HFFc6 (cell line): ENCODE results near the gene ATG4D. TPM values are rescaled to one million over a fixed set of nuclear protein-coding genes. Genes with fewer than 3 reads are reported as not detected.
A peak's percentile ranks its signal among the peaks of the same experiment; 100 is the strongest.

Experiments
- DNase-seq: peaks from one replicate; pipeline ENCODE4 v3.0.0-alpha.2; 2018
- H3K27ac Mint-ChIP-seq: 2 replicates; pipeline ENCODE4 v1.8.0; 2020; ENCODE audit warnings: mild to moderate bottlenecking, mixed read lengths
- H3K27me3 Mint-ChIP-seq: 2 replicates; pipeline ENCODE4 v1.8.0; 2021; ENCODE audit warnings: mild to moderate bottlenecking, moderate library complexity, mixed read lengths; ENCODE audit not compliant: insufficient read depth
- H3K36me3 Mint-ChIP-seq: 2 replicates; pipeline ENCODE4 v1.8.0; 2021; ENCODE audit warnings: low read depth, mixed read lengths
- H3K4me1 Mint-ChIP-seq: 2 replicates; pipeline ENCODE4 v1.8.0; 2020; ENCODE audit warnings: low read depth, mixed read lengths
- H3K4me3 Mint-ChIP-seq: 2 replicates; pipeline ENCODE4 v1.8.0; 2020; ENCODE audit warnings: mild to moderate bottlenecking, moderate library complexity, mixed read lengths
- H3K9me3 Mint-ChIP-seq: 2 replicates; pipeline ENCODE4 v1.8.0; 2020; ENCODE audit warnings: mild to moderate bottlenecking, mixed read lengths
- total RNA-seq, 6 experiments: library from RNA; stranded (reverse); fragmentation: NEBNext Ultra II Directional; extraction: Animal tissue kit (Norgen Biotek cat#: 25700); gene quantifications; 2 replicates in 1 of 6; 3 replicates in 5 of 6; pipeline ENCODE4 v1.2.3, GENCODE V29; 2021
- TF ChIP-seq, protein P1 (sequence below): fragments of 200-600 bp; sonication (generic); IDR thresholded peaks from 2 replicates; pipeline ENCODE4 v1.5.0; 2021; ENCODE audit warnings: antibody characterized with exemption, mild to moderate bottlenecking

Gene ATG4D
- total RNA-seq, 6 experiments from 2014 or later: 19.4 to 24.5 (median 22.5) TPM

DNA sequence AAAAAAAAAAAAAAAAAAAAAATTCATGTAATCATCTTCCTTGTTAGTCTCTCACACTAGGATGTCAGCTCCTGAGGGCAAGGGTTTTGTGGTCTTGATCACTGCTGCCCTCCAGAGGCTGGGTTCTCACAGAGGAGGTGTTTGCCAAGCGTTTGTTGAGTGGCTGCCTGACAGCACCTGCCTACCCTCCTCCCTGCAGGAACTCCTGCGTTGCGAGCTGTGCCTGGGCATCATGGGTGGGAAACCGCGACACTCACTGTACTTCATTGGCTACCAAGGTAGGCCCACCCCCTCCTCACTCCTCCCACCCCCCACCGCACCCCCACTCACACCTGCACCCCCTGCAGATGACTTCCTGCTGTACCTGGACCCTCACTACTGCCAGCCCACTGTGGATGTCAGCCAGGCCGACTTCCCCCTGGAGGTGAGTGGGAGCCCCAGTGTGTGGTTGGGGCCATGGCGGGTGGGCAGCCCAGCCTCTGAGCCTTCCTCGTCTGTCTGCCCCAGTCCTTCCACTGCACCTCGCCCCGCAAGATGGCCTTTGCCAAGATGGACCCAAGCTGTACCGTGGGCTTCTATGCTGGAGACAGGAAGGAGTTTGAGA lies 8.1 kb downstream of the ATG4D start:
- no peak overlapping the region for H3K27ac Mint-ChIP-seq
- TF ChIP-seq, protein P1, sequence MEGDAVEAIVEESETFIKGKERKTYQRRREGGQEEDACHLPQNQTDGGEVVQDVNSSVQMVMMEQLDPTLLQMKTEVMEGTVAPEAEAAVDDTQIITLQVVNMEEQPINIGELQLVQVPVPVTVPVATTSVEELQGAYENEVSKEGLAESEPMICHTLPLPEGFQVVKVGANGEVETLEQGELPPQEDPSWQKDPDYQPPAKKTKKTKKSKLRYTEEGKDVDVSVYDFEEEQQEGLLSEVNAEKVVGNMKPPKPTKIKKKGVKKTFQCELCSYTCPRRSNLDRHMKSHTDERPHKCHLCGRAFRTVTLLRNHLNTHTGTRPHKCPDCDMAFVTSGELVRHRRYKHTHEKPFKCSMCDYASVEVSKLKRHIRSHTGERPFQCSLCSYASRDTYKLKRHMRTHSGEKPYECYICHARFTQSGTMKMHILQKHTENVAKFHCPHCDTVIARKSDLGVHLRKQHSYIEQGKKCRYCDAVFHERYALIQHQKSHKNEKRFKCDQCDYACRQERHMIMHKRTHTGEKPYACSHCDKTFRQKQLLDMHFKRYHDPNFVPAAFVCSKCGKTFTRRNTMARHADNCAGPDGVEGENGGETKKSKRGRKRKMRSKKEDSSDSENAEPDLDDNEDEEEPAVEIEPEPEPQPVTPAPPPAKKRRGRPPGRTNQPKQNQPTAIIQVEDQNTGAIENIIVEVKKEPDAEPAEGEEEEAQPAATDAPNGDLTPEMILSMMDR: peak; percentile 56; the same call in 1 of the 2 replicates
- H3K4me1 Mint-ChIP-seq: no peaks in the 10 kb centered on the region
- peaks cover 2% of the 10 kb centered on the region; the same call in 1 of the 2 replicates for H3K27me3 Mint-ChIP-seq
- no peak overlapping the region for H3K4me3 Mint-ChIP-seq
- H3K36me3 Mint-ChIP-seq: peaks cover 24% of the 10 kb centered on the region
- H3K9me3 Mint-ChIP-seq: no peaks in the 10 kb centered on the region
- peak; percentile 31 for DNase-seq

DNA sequence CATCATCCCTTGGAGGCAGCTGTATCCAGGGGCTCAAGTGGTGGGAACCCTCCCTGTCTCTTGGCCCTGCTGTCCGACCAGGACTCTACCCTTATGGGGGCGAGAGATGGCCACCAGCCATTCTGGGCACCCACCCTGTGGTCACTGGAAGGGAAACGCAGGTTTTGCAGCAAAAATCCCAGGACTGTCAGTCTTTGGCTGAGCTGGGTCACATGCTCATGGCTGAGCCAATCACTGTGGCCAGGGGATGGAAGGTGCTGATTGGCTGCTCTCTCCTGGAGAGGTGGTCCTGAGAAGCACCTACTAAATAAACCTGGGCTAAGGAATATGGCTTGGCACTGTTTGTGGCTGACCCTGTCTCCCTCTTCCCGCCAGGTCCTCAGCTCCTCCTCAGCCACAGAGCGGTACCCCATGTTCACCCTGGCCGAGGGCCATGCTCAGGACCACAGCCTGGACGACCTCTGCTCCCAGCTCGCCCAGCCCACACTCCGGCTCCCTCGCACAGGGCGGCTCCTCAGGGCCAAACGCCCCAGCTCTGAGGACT lies 8.9 kb downstream of the ATG4D start:
- peaks cover 2% of the 10 kb centered on the region; the same call in 1 of the 2 replicates for H3K27me3 Mint-ChIP-seq
- DNase-seq: no peak
- TF ChIP-seq, protein P1: no peak
- H3K36me3 Mint-ChIP-seq: peaks cover 24% of the 10 kb centered on the region
- H3K9me3 Mint-ChIP-seq: no peaks in the 10 kb centered on the region
- H3K4me1 Mint-ChIP-seq: no peaks in the 10 kb centered on the region
- no peak overlapping the region for H3K27ac Mint-ChIP-seq
- H3K4me3 Mint-ChIP-seq: no peak overlapping the region

DNA sequence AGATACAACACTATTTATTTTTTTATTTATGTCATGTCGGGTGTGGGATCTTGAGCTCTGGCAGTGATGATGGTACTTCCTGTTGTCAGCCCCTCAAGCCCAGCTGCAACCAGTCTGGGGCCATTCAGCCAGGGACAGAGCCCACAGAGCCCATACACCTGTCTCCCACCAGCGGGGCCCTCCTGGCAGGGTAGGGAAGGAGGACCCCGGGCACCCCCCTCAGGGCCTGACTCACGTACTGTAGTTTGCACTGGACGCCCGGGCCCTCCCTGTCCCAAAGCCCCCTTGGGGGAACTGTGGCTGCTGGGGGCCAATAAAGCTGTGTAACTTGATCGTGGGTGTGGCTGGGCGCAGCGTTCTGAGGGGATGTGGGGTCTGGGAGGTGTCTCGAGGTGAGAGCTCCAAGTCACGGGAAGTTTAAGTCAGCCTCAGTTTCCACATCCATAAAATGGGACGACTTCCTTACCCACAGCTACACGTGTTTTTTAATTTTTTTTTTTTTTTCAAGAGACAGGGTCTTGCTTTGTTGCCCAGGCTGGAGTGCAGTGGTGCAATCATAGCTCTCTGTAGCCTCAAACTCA lies 9.5 kb downstream of the ATG4D start:
- Mint-ChIP-seq H3K4me3 (no peak overlapping the region), H3K27me3 (peaks cover 2% of the 10 kb centered on the region; the same call in 1 of the 2 replicates), H3K9me3 (no peaks in the 10 kb centered on the region), H3K27ac (no peak overlapping the region), H3K4me1 (no peaks in the 10 kb centered on the region), H3K36me3 (peaks cover 26% of the 10 kb centered on the region)
- TF ChIP-seq, protein P1: no peak
- DNase-seq: no peak

DNA sequence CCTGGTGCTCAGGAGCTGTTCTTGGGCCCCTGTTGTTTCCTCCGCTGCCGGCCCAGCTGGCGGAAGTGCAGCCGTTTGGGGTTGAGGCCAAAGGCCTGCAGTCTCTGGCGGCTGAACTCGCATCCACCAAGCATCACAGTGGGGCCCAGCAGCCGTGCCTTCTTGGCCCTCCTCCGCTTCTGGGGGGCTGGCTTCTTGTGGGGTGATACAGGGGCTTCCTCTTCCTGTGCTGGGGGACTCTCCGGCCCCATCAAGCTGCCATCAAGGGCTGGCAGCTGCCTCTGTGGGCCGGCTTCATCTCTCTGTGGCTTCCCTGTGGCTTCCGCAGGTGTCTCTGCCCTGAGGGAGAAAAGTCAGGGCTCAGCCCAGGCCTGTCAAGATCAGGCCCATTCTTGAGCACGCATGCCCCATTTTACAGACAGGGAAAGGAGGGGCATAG lies 10.3 kb downstream of the ATG4D start:
- Mint-ChIP-seq H3K36me3 (peaks cover 28% of the 10 kb centered on the region), H3K27ac (no peak overlapping the region), H3K9me3 (no peaks in the 10 kb centered on the region), H3K4me3 (no peak overlapping the region), H3K4me1 (no peaks in the 10 kb centered on the region), H3K27me3 (peaks cover 2% of the 10 kb centered on the region; the same call in 1 of the 2 replicates)
- TF ChIP-seq, protein P1: no peak
- DNase-seq: no peak

DNA sequence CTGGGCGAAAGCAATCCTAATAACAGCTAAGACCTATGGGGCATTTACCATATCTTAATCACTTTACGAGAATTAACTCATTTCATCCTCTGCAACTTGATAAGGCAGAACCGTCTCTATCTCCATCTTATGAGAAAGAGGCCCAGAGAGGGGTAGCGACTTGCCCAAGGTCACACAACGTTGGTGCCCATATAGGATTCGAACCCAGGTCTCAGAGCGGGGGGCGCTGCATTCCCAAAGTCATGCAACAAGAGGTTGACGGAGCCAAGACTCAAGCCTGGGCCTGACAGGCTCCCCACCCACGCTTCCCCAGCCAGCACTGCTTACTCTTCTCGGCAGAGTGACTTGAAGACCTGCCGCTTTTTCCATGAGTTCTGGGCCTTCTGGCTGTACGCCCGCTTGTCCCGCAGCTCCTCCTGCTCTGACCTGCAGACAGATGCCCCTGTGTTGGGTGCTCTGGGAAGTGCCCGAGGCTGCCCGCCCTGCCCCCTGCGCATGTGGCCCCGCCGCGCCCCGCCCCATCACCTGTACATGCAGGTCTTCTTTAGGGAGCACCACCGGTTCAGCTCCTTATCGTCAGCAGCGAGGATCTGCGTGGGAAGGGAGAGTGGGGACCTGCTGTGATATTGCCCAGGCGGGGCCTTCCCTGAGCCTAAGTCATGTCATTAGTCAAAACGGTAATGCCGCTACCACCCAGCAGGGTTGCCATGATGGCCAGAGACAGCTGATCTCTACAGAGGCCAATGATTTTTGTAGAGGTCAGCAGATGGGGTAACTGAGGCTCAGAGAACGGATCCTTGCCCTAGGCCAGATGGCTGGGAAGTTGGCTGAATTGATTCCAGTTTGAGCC lies 11.3 kb downstream of the ATG4D start:
- no peaks in the 10 kb centered on the region for H3K9me3 Mint-ChIP-seq
- H3K27ac Mint-ChIP-seq: no peak overlapping the region
- peaks cover 28% of the 10 kb centered on the region for H3K36me3 Mint-ChIP-seq
- TF ChIP-seq, protein P1: peak; percentile 54
- DNase-seq: no peak
- peaks cover 2% of the 10 kb centered on the region; the same call in 1 of the 2 replicates for H3K27me3 Mint-ChIP-seq
- no peak overlapping the region for H3K4me3 Mint-ChIP-seq
- H3K4me1 Mint-ChIP-seq: no peaks in the 10 kb centered on the region
